K562 (cell line): ENCODE results near the gene SRC. TPM values are rescaled to one million over a fixed set of nuclear protein-coding genes. Genes with fewer than 3 reads are reported as not detected.

Source experiments
- BRCA1 ChIP-seq, 2 experiments: fragments of 450-650 bp in 1 of 2; sonication (generic) in 1 of 2; formaldehyde crosslinking in 1 of 2; IDR thresholded peaks; 2 replicates each; pipeline versions ENCODE4 v1.5.0 to v1.6.1; 2017 to 2020; ENCODE audit warnings: mild to moderate bottlenecking in 1 of 2, missing genetic modification reagents in 1 of 2
- C11orf30 ChIP-seq: fragments of 450-650 bp; IDR thresholded peaks from 2 replicates; pipeline ENCODE4 v1.6.1; 2016; ENCODE audit warnings: low read depth, mild to moderate bottlenecking
- CEBPG ChIP-seq, 3 experiments: fragments of 200-800 bp in 1 of 3; sonication (Bioruptor generic) in 1 of 3; sonication (generic) in 1 of 3; formaldehyde crosslinking in 1 of 3; IDR thresholded peaks in 2 of 3; conservative IDR thresholded peaks in 1 of 3; 2 replicates each; pipeline versions ENCODE4 v1.6.1 to v1.8.0; 2016 to 2022; ENCODE audit warnings: missing compliant biosample characterization in 2 of 3, missing genetic modification characterization in 2 of 3, mild to moderate bottlenecking in 1 of 3, missing genetic modification reagents in 1 of 3
- CREM ChIP-seq: IDR thresholded peaks from 2 replicates; pipeline ENCODE4 v1.6.1; 2014; ENCODE audit warnings: antibody characterized with exemption, low read depth
- ELF2 ChIP-seq: fragments of 250-450 bp; sonication (Bioruptor Pico); IDR thresholded peaks from 2 replicates; pipeline ENCODE4 v1.5.0; 2021; ENCODE audit warnings: mild to moderate bottlenecking
- GTF2E2 ChIP-seq: fragments of 200-800 bp; sonication (Bioruptor generic); IDR thresholded peaks from 2 replicates; pipeline ENCODE4 v1.6.1; 2016; ENCODE audit warnings: missing genetic modification characterization, missing compliant biosample characterization
- HNRNPK ChIP-seq: fragments of 200-400 bp; formaldehyde crosslinking; IDR thresholded peaks from one replicate; pipeline ENCODE4 v1.6.1; 2018; ENCODE audit warnings: mild to moderate bottlenecking, low read depth, low read length; ENCODE audit not compliant: poor library complexity, severe bottlenecking
- MAFG ChIP-seq: fragments of 450-650 bp; conservative IDR thresholded peaks from 2 replicates; pipeline ENCODE4 v1.6.1; 2016; ENCODE audit warnings: missing genetic modification characterization, missing compliant biosample characterization
- MAFK ChIP-seq: IDR thresholded peaks from 2 replicates; pipeline ENCODE4 v1.6.1; 2011; ENCODE audit warnings: low read length, improper control_type of control experiment
- MCM3 ChIP-seq: fragments of 450-650 bp; IDR thresholded peaks from 2 replicates; pipeline ENCODE4 v1.6.1; 2016
- MTA3 ChIP-seq: fragments of 450-650 bp; formaldehyde crosslinking; IDR thresholded peaks from 2 replicates; pipeline ENCODE4 v1.6.1; 2017; ENCODE audit warnings: mild to moderate bottlenecking, borderline replicate concordance
- NCOA2 ChIP-seq, 2 experiments: fragments of 450-650 bp; IDR thresholded peaks; 2 replicates each; pipeline ENCODE4 v1.6.1; 2018; ENCODE audit warnings: mild to moderate bottlenecking in 2 of 2, moderate library complexity in 1 of 2; ENCODE audit not compliant: partially characterized antibody in 2 of 2
- NFE2 ChIP-seq: IDR thresholded peaks from 2 replicates; pipeline ENCODE4 v1.6.1; 2014; ENCODE audit warnings: antibody characterized with exemption, low read depth
- PHB ChIP-seq: fragments of 250-450 bp; sonication (Bioruptor Pico); IDR thresholded peaks from 2 replicates; pipeline ENCODE4 v1.5.0; 2021
- PRMT5 ChIP-seq: sonication (generic); formaldehyde crosslinking; IDR thresholded peaks from 2 replicates; pipeline ENCODE4 v1.5.0; 2020; ENCODE audit warnings: missing genetic modification reagents
- PTBP1 ChIP-seq: fragments of 200-400 bp; formaldehyde crosslinking; IDR thresholded peaks from 2 replicates; pipeline ENCODE4 v1.6.1; 2017; ENCODE audit warnings: low read depth, low read length
- RBM25 ChIP-seq: fragments of 200-400 bp; formaldehyde crosslinking; IDR thresholded peaks from 2 replicates; pipeline ENCODE4 v1.6.1; 2018; ENCODE audit warnings: low read length, low read depth, moderate library complexity; ENCODE audit not compliant: severe bottlenecking
- SMARCA5 ChIP-seq: fragments of 450-650 bp; IDR thresholded peaks from 2 replicates; pipeline ENCODE4 v1.6.1; 2016
- SMC3 ChIP-seq: conservative IDR thresholded peaks from 2 replicates; pipeline ENCODE4 v1.6.1; 2011; ENCODE audit warnings: low read depth, low read length, improper control_type of control experiment; ENCODE audit not compliant: insufficient read depth
- SPI1 ChIP-seq: IDR thresholded peaks from 2 replicates; pipeline ENCODE4 v1.6.1; 2011; ENCODE audit warnings: low read depth, low read length, control low read depth, borderline replicate concordance
- TRIM24 ChIP-seq, 2 experiments: fragments of 450-650 bp; IDR thresholded peaks; 2 replicates each; pipeline ENCODE4 v1.6.1; 2016
- ZBTB17 ChIP-seq: fragments of 450-650 bp; formaldehyde crosslinking; IDR thresholded peaks from 2 replicates; pipeline ENCODE4 v1.4.0; 2020; ENCODE audit warnings: mild to moderate bottlenecking
- ZBTB33 ChIP-seq: sonication (generic); formaldehyde crosslinking; IDR thresholded peaks from 2 replicates; pipeline ENCODE4 v1.8.1; 2023; ENCODE audit warnings: mild to moderate bottlenecking, missing genetic modification reagents
- ZNF24 ChIP-seq: fragments of 450-650 bp; IDR thresholded peaks from 2 replicates; pipeline ENCODE4 v1.6.1; 2016
- ZNF436 ChIP-seq: fragments of 250-450, 450-650 bp; sonication (Bioruptor Pico); formaldehyde crosslinking; IDR thresholded peaks from 2 replicates; pipeline ENCODE4 v1.7.0; 2020; ENCODE audit warnings: mild to moderate bottlenecking
- ZNF717 ChIP-seq: fragments of 250-450 bp; sonication (Bioruptor Pico); IDR thresholded peaks from 2 replicates; pipeline ENCODE4 v1.5.0; 2021
- ZNF77 ChIP-seq: fragments of 250-450 bp; sonication (Bioruptor Pico); IDR thresholded peaks from 2 replicates; pipeline ENCODE4 v1.5.0; 2020
- ZNF785 ChIP-seq: fragments of 250-450 bp; sonication (Bioruptor Pico); IDR thresholded peaks from 2 replicates; pipeline ENCODE4 v1.4.0; 2020; ENCODE audit warnings: mild to moderate bottlenecking
- ZSCAN32 ChIP-seq: fragments of 450-650 bp; formaldehyde crosslinking; IDR thresholded peaks from 2 replicates; pipeline ENCODE4 v1.4.0; 2020; ENCODE audit warnings: mild to moderate bottlenecking, moderate library complexity
- polyA plus RNA-seq, 8 experiments: library from polyadenylated mRNA; depleted of rRNA in 4 of 8; stranded (reverse) in 5 of 8; unstranded in 3 of 8; fragments of >200 nt; fragmentation: Nextera tagmentation in 2 of 8; fragmentation: Illumina TruSeq in 1 of 8; extraction: Ambion mirVana in 2 of 8; extraction: Trizol in 1 of 8; gene quantifications; 2 replicates each; pipeline versions ENCODE4 v1.2.1 to v1.2.3, GENCODE V29; 2011 to 2014; ENCODE audit warnings: inconsistent platforms in 1 of 8, missing spikeins in 1 of 8
- total RNA-seq, 7 experiments: library from RNA; depleted of rRNA in 6 of 7; stranded (reverse); fragments of >200 nt in 6 of 7; fragmentation: Illumina TruSeq in 2 of 7; extraction: Trizol in 2 of 7; gene quantifications; 2 replicates each; pipeline versions ENCODE4 v1.2.1 to v1.2.3, GENCODE V29; 2011 to 2021; ENCODE audit warnings: low replicate concordance in 1 of 7

SRC gene
- total and polyA plus RNA-seq, 9 of the 15 experiments (the other 6 are each of a cell fraction or from before 2014, with no cell fraction given), result 0.06 to 8.5 (median 3.1) TPM

GRCh38 chr20:37397076-37397953 lies 51.4 kb downstream of the SRC start (continued):
- TF ChIP-seq MAFG (tag) (peak; percentile 75), CEBPG (CRISPR knock-in tag; IDR thresholded peaks at IDR 0.05) (no peak), CEBPG (tag; conservative IDR thresholded peaks at IDR 0.05 in 1 of 2, IDR thresholded peaks at IDR 0.05 in 1 of 2) (no peak), HNRNPK (no peak), MCM3 (no peak), GTF2E2 (tag) (no peak), MAFK (peak; percentile 78), TRIM24 (IDR thresholded peaks at IDR 0.05) (no peak), MTA3 (peak; percentile 24; the same call in 1 of the 2 replicates), SMC3 (0 out of 2 replicates have a peak, but pooled peaks have one; percentile 14), RBM25 (peak; percentile 47), BRCA1 (IDR thresholded peaks at IDR 0.05) (no peak), BRCA1 (CRISPR knock-in tag; IDR thresholded peaks at IDR 0.05) (no peak), SPI1 (peak; percentile 81), NCOA2 (IDR thresholded peaks at IDR 0.05; ENCODE audit: partially characterized antibody in 2 of 2) (no peak), PHB (CRISPR knock-in tag) (no peak), NFE2 (peak; percentile 71), ZNF785 (CRISPR knock-in tag) (no peak), ZBTB17 (CRISPR knock-in tag) (no peak), PTBP1 (0 out of 2 replicates have a peak, but pooled peaks have one; percentile 20), C11orf30 (peak; percentile 90), ZNF436 (CRISPR knock-in tag) (peak; percentile 84), ZSCAN32 (no peak), ZBTB33 (CRISPR knock-in tag) (0 out of 2 replicates have a peak, but pooled peaks have one; percentile 67), SMARCA5 (peak; percentile 97), PRMT5 (CRISPR knock-in tag) (no peak), ELF2 (CRISPR knock-in tag) (no peak), ZNF717 (CRISPR knock-in tag) (no peak), ZNF77 (no peak), ZNF24 (peak; percentile 80), CREM (0 out of 2 replicates have a peak, but pooled peaks have one; percentile 9)
